Common myeloid progenitor, CD34-positive (primary cell): ENCODE data around the gene PKHD1. TPM values are rescaled to one million over a fixed set of nuclear protein-coding genes. Genes with fewer than 3 reads are reported as not detected.

Experiments used
- CTCF ChIA-PET: fragments of 350-600 bp; sonication (Branson Sonifier 250); formaldehyde crosslinking; loops from one replicate; lab custom pipeline; 2021; ENCODE audit warnings: antibody characterized with exemption; lab: Charles Lee
- POLR2A ChIA-PET: fragments of 350-600 bp; sonication (Branson Sonifier 250); formaldehyde crosslinking; loops from one replicate; lab custom pipeline; 2021; ENCODE audit warnings: antibody characterized with exemption; lab: Charles Lee
- DNase-seq, 3 donors: peaks; one replicate each; pipeline versions ENCODE4 v3.0.0 to v3.0.0-alpha.2; 2013
- H3K27ac ChIP-seq, 2 experiments: 1 replicate in 1 of 2; 2 replicates in 1 of 2; pipeline ENCODE4 v1.7.0; 2013; ENCODE audit warnings: inconsistent platforms in 2 of 2, low read length in 2 of 2, mild to moderate bottlenecking in 2 of 2, low read depth in 1 of 2, moderate library complexity in 1 of 2; ENCODE audit not compliant: severe bottlenecking in 2 of 2, insufficient read depth in 1 of 2, poor library complexity in 1 of 2
- H3K27me3 ChIP-seq, 5 experiments: replicated peaks in 2 of 5; 1 replicate in 3 of 5; 2 replicates in 2 of 5; pipeline versions ENCODE4 v1.6.1 to v1.7.0; 2013; ENCODE audit warnings: low read length in 4 of 5, mild to moderate bottlenecking in 2 of 5, moderate library complexity in 2 of 5, inconsistent platforms in 1 of 5; ENCODE audit not compliant: insufficient read depth in 5 of 5, control insufficient read depth in 4 of 5
- H3K36me3 ChIP-seq, 4 experiments: 1 replicate in 2 of 4; 2 replicates in 2 of 4; pipeline versions ENCODE4 v1.6.1 to v1.7.0; 2013; ENCODE audit warnings: low read length in 3 of 4, control low read depth in 1 of 4, mild to moderate bottlenecking in 1 of 4; ENCODE audit not compliant: control insufficient read depth in 4 of 4, insufficient read depth in 4 of 4
- H3K4me1 ChIP-seq, 4 experiments: 1 replicate in 3 of 4; 2 replicates in 1 of 4; pipeline versions ENCODE4 v1.6.1 to v1.7.1; 2013; ENCODE audit warnings: low read length in 3 of 4, mild to moderate bottlenecking in 3 of 4, control low read depth in 1 of 4, inconsistent platforms in 1 of 4, moderate library complexity in 1 of 4; ENCODE audit not compliant: control insufficient read depth in 4 of 4, insufficient read depth in 4 of 4; ENCODE audit errors: control extremely low read depth in 1 of 4
- H3K4me3 ChIP-seq, 7 experiments: 1 replicate in 4 of 7; 2 replicates in 3 of 7; pipeline versions ENCODE4 v1.5.1 to v1.7.0; 2013; ENCODE audit warnings: mild to moderate bottlenecking in 7 of 7, low read length in 6 of 7, moderate library complexity in 6 of 7, inconsistent platforms in 2 of 7, low read depth in 2 of 7, control low read depth in 1 of 7; ENCODE audit not compliant: insufficient read depth in 4 of 7, control insufficient read depth in 1 of 7; ENCODE audit errors: extremely low read depth in 1 of 7
- H3K9me3 ChIP-seq, 5 experiments: 1 replicate in 4 of 5; 2 replicates in 1 of 5; pipeline versions ENCODE4 v1.6.1 to v1.7.1; 2013; ENCODE audit warnings: low read length in 4 of 5, mild to moderate bottlenecking in 2 of 5, inconsistent platforms in 1 of 5, low read depth in 1 of 5, moderate library complexity in 1 of 5; ENCODE audit not compliant: control insufficient read depth in 4 of 5, insufficient read depth in 2 of 5; ENCODE audit errors: control extremely low read depth in 1 of 5
- WGBS: methylation state at CpG from one replicate; pipeline ENCODE4 v1.1.5; 2013; ENCODE audit not compliant: insufficient coverage; 5-methylcytosine and 5-hydroxymethylcytosine counted together
- polyA plus RNA-seq: library from polyadenylated mRNA; unstranded; fragments of 120-200 nt; gene quantifications from one replicate; pipeline ENCODE4 v1.2.1, GENCODE V29; 2013

The PKHD1 gene, protein sequence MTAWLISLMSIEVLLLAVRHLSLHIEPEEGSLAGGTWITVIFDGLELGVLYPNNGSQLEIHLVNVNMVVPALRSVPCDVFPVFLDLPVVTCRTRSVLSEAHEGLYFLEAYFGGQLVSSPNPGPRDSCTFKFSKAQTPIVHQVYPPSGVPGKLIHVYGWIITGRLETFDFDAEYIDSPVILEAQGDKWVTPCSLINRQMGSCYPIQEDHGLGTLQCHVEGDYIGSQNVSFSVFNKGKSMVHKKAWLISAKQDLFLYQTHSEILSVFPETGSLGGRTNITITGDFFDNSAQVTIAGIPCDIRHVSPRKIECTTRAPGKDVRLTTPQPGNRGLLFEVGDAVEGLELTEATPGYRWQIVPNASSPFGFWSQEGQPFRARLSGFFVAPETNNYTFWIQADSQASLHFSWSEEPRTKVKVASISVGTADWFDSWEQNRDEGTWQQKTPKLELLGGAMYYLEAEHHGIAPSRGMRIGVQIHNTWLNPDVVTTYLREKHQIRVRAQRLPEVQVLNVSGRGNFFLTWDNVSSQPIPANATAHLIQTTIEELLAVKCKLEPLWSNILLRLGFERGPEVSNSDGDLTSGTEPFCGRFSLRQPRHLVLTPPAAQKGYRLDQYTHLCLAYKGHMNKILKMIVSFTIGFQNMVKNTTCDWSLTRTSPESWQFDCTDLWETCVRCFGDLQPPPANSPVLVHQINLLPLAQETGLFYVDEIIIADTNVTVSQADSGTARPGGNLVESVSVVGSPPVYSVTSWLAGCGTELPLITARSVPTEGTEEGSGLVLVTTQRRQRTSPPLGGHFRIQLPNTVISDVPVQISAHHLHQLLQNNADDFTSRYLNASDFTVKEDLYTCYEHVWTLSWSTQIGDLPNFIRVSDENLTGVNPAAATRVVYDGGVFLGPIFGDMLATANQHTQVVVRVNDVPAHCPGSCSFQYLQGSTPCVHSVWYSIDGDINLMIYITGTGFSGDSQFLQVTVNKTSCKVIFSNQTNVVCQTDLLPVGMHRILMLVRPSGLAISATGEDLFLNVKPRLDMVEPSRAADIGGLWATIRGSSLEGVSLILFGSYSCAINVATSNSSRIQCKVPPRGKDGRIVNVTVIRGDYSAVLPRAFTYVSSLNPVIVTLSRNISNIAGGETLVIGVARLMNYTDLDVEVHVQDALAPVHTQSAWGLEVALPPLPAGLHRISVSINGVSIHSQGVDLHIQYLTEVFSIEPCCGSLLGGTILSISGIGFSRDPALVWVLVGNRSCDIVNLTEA (N-terminal part only)
- not detected for polyA plus RNA-seq

DNA sequence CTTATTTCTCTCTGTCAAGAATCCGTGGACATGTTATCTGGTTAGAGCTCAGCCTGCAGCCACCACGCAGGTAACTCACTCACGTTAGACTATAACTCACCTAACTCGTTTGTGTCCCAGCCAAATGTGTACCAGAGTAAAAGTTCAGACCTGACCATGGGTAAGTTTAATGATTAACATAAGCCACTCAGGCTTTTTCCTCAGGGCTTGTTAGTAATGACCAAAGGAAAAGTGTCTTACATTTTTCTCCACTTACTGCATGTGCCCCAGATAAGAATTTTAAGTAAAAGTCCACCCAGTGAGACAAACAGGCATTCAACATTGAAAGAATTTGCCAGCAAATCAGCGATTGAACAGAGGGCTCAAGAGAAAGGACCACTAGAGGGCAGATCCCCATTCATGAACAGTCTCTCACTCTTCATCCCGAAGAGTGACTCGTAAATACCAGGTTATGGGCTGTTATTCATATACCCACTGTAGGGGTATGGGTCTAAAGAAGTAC is at the start of gene PKHD1:
PKHD1 (minus strand) TSS at position 116 of the 502 bp plus-strand sequence. CDS start 2,680 bp downstream, outside the sequence.
- Histone ChIP-seq H3K9me3 (peaks cover 0 to 2% (median 0%) of the 10 kb centered on the region in 5 experiments), H3K27me3 (no peaks in the 10 kb centered on the region), H3K27ac (no peak within 1 kb of the TSS), H3K36me3 (no peaks in the 10 kb centered on the region), H3K4me1 (peaks cover 0 to 4% (median 0%) of the 10 kb centered on the region in 4 experiments), H3K4me3 (no peak within 1 kb of the TSS)
- WGBS: 65% methylated on average over 5 of the region's 7 CpGs
- peak; percentile 22 to 36 (median 30) for DNase-seq
- ChIA-PET CTCF (no interaction called here), POLR2A (no interaction called here)

DNA sequence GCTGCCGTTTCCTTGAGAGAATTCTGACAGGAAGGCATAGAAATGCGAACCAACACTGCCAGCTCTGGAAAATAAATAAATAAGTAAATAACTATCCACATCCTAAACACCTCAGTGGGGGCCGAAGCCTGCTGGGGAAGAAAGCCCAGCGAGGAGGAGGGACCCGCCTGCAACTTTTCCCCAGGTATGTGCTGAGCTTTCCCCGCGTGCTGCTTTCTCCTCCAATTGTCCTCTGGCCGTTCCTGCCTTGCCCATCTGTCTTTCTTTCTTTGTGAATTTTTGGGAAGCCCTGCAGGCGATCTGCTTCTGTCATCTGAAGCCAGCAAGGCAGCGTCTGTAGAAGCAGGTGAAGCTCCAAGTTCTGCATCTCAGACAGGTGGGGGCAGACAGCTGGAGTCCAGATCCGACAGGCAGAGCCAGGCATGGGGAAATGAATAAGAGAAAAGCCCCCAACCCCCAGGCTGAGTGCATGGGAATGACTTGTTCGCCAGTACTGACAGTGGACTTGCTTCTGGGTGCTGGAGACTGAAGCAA is 49.6 kb upstream of the PKHD1 start:
- 100% methylated on average over 5 of the region's 12 CpGs for WGBS
- POLR2A ChIA-PET: no interaction called here
- H3K27ac ChIP-seq: no peak overlapping the region

GRCh38 chr6:52136055-52136454 is 48.6 kb upstream of the PKHD1 start:
- ChIA-PET CTCF (no interaction called here), POLR2A (no interaction called here)
- 93% methylated on average over 4 of the region's 4 CpGs for WGBS
- Histone ChIP-seq H3K36me3 (no peaks in the 10 kb centered on the region), H3K9me3 (no peaks in the 10 kb centered on the region), H3K27ac (no peak overlapping the region), H3K27me3 (no peaks in the 10 kb centered on the region), H3K4me3 (no peak overlapping the region), H3K4me1 (no peaks in the 10 kb centered on the region)
- DNase-seq: no peak

More for the DNA sequence above, 49.6 kb upstream of the PKHD1 start:
- DNase-seq: no peak
- Histone ChIP-seq H3K4me1 (no peaks in the 10 kb centered on the region), H3K36me3 (no peaks in the 10 kb centered on the region), H3K4me3 (no peak overlapping the region), H3K27me3 (no peaks in the 10 kb centered on the region), H3K9me3 (no peaks in the 10 kb centered on the region)
- CTCF ChIA-PET: interaction anchor here (0.7 kb wide), 1 partner anchor 10 kb away, joined by 5 read pairs; no protein-coding TSS in a partner anchor

DNA sequence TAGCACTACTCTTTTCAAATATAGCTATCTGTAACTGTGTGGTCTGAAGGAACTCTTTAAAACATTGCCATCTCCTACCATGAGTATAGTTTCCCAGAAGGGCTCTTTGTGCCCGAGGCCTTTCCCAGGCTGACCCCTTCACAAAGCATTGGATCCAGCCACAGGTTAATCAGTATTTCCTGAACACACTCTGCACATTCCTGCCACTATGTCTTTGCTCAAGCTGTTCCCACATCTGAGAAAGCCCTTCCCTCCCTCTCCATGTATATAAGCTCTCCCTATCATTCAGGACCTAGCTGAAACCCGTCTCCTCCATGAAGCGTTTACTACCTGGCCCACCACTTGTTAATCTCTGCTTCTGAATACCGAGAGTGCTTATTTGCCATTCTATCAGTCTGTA is 47.8 kb upstream of the PKHD1 start:
- Histone ChIP-seq H3K9me3 (no peaks in the 10 kb centered on the region), H3K27ac (no peak overlapping the region), H3K36me3 (no peaks in the 10 kb centered on the region), H3K27me3 (no peaks in the 10 kb centered on the region), H3K4me3 (no peak overlapping the region), H3K4me1 (no peaks in the 10 kb centered on the region)
- CTCF ChIA-PET: no interaction called here
- WGBS: 92% methylated on average over 2 of the region's 4 CpGs
- POLR2A ChIA-PET: interaction anchor here (0.6 kb wide), 1 partner anchor 1268 kb away, joined by 3 read pairs; no protein-coding TSS in a partner anchor
- DNase-seq: no peak

DNA sequence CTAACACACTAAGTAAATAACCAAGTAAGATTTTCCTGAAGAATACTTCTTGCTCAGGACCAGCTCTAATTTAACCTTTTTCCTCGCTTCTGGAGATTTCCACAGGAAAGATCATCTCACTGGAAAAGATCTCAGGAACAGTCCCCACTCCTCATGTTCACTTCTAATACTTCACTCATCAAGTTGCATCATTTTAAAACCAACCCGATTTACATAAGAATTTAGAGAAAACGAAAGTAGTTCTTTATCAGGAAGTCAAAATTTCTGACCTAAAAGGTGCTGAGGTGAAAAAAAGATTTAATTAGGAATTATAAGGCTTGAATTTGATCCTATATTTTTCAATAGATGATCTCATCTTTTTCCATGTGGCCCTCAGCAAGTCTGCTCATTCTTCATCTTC is 46.6 kb upstream of the PKHD1 start:
- no peak overlapping the region for H3K4me3 ChIP-seq
- H3K36me3 ChIP-seq: no peaks in the 10 kb centered on the region
- H3K4me1 ChIP-seq: no peaks in the 10 kb centered on the region
- H3K27me3 ChIP-seq: no peaks in the 10 kb centered on the region
- DNase-seq: no peak
- ChIA-PET CTCF (no interaction called here), POLR2A (no interaction called here)
- WGBS: 100% methylated on average over 1 of the region's 3 CpGs
- H3K27ac ChIP-seq: no peak overlapping the region
- H3K9me3 ChIP-seq: no peaks in the 10 kb centered on the region

DNA sequence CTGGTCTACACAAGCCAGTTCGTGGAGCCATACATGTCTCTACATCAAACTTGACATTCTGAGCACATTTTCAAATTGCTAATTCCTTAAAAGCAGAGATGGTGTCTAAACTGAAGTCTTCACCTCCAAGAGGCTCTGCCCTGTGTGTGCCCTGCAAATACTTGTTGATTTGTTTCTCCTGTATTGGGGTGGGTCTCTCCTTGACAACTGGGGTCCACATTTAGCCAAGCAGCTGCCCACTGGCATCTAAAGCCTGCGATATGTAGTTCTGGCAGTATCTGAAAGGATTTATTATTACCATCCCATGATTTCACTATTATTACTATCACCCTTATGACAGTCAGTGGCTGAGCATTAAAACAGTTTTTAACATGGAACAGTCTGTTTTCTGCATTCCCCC is 45.9 kb upstream of the PKHD1 start:
- no peak overlapping the region for H3K4me3 ChIP-seq
- no peaks in the 10 kb centered on the region for H3K36me3 ChIP-seq
- POLR2A ChIA-PET: no interaction called here
- H3K4me1 ChIP-seq: no peaks in the 10 kb centered on the region
- CTCF ChIA-PET: no interaction called here
- WGBS: 100% methylated on average over 2 of the region's 2 CpGs
- no peaks in the 10 kb centered on the region for H3K27me3 ChIP-seq
- no peak overlapping the region for H3K27ac ChIP-seq
- DNase-seq: no peak
- H3K9me3 ChIP-seq: no peaks in the 10 kb centered on the region
